AG04449 (cell line): Measurements from ENCODE around the gene CEP41.
"Not testable (repeated sequence)": the region's sequence is repeated elsewhere in the genome, so short reads cannot be mapped to it uniquely, and the experiment has no call there.

ENCODE experiments used
- CTCF ChIA-PET: fragments of 350-600 bp; formaldehyde crosslinking; extraction: SDS; loops from one replicate; lab custom pipeline; 2021; ENCODE audit warnings: antibody characterized with exemption; lab: Yijun Ruan, JAX
- POLR2A ChIA-PET: fragments of 400-600, 350-600 bp; formaldehyde crosslinking; extraction: SDS; loops from one replicate; lab custom pipeline; 2020; ENCODE audit warnings: antibody characterized with exemption, inconsistent platforms; lab: Yijun Ruan, JAX
- DNase-seq: peaks from one replicate; pipeline ENCODE4 v3.0.0-alpha.2; 2010; ENCODE audit warnings: low read depth, low spot score
- H3K4me3 ChIP-seq: 2 replicates; pipeline ENCODE4 v1.5.1; 2011; ENCODE audit warnings: low read depth, mild to moderate bottlenecking, control low read depth, low read length
- CTCF ChIP-seq: IDR thresholded peaks from one replicate; pipeline ENCODE4 v1.5.1; 2011; ENCODE audit warnings: mild to moderate bottlenecking, moderate library complexity, low read length, control low read depth, inconsistent platforms; ENCODE audit not compliant: insufficient read depth; ENCODE audit errors: missing control alignments

CEP41 gene

GRCh38 chr7:130463553-130464434 is 23.0 kb upstream of the CEP41 start:
- ChIA-PET CTCF (interaction anchor here (0.9 to 1.6 kb wide), 2 partner anchors 10 to 26 kb away, joined by 3 to 6 read pairs; no protein-coding TSS in a partner anchor), POLR2A (no interaction called here)
- TF ChIP-seq CTCF = no peak
- DNase-seq = no peak
- no peak overlapping the region for H3K4me3 ChIP-seq

GRCh38 chr7:130461272-130461671 is 20.5 kb upstream of the CEP41 start:
- POLR2A ChIA-PET = no interaction called here
- CTCF ChIA-PET = interaction anchor here (1.0 kb wide), 1 partner anchor 19 kb away, joined by 3 read pairs; no protein-coding TSS in a partner anchor

GRCh38 chr7:130458257-130458656 is 17.4 kb upstream of the CEP41 start:
- TF ChIP-seq CTCF = no peak
- POLR2A ChIA-PET = no interaction called here
- no peak overlapping the region for H3K4me3 ChIP-seq
- CTCF ChIA-PET = no interaction called here
- DNase-seq = no peak

More at GRCh38 chr7:130461272-130461671, 20.5 kb upstream of the CEP41 start:
- TF ChIP-seq CTCF = no peak
- H3K4me3 ChIP-seq = no peak overlapping the region
- DNase-seq = peak; percentile 40

- no peak for TF ChIP-seq CTCF
- CTCF ChIA-PET = no interaction called here
- no peak for DNase-seq
- POLR2A ChIA-PET = no interaction called here
- no peak overlapping the region for H3K4me3 ChIP-seq
These were observed 14.1 kb upstream of the CEP41 start for GRCh38 chr7:130454959-130455358.

- DNase-seq = no peak
- TF ChIP-seq CTCF = no peak
- H3K4me3 ChIP-seq = no peak overlapping the region
- CTCF ChIA-PET = interaction anchor here (0.7 to 1.2 kb wide), 3 partner anchors 12 to 355 kb away, joined by 3 read pairs; partner anchors contain the start of gene CEP41
- POLR2A ChIA-PET = no interaction called here
These were observed 12.1 kb upstream of the CEP41 start for GRCh38 chr7:130452951-130453350.

- CTCF ChIA-PET, DNase-seq, POLR2A ChIA-PET, H3K4me3 ChIP-seq: not testable (repeated sequence)
These were observed 10.5 kb upstream of the CEP41 start for GRCh38 chr7:130451344-130451743.
